HG02973 (cell line): ENCODE results near the gene SDHA.
"Not testable (repeated sequence)": the region's sequence is repeated elsewhere in the genome, so short reads cannot be mapped to it uniquely, and the experiment has no call there.

Source experiments
- ATAC-seq: cut with Tn5 transposase; IDR thresholded peaks from one replicate; pipeline ENCODE4 v1.9.1; 2021; ENCODE audit warnings: moderate library complexity; ENCODE audit not compliant: unreplicated experiment

The SDHA gene

GRCh38 chr5:196350-196749 is 21.8 kb upstream of the SDHA start:
- ATAC-seq, result no peak

GRCh38 chr5:197031-197430 is 21.1 kb upstream of the SDHA start:
- ATAC-seq, result not testable (repeated sequence)

- ATAC-seq, result no peak
Measured at GRCh38 chr5:197892-198489, 20.1 kb upstream of the SDHA start.

GRCh38 chr5:198516-199196 is 19.5 kb upstream of the SDHA start:
- no peak for ATAC-seq

GRCh38 chr5:199197-199949 is 18.7 kb upstream of the SDHA start:
- no peak for ATAC-seq

GRCh38 chr5:199950-200645 is 18.0 kb upstream of the SDHA start:
- no peak for ATAC-seq

- ATAC-seq, result no peak
Measured at GRCh38 chr5:200985-201384, 17.1 kb upstream of the SDHA start.

GRCh38 chr5:201672-202071 is 16.4 kb upstream of the SDHA start:
- no peak for ATAC-seq

GRCh38 chr5:203246-203930 is 14.7 kb upstream of the SDHA start:
- ATAC-seq, result no peak

GRCh38 chr5:204001-204400 is 14.1 kb upstream of the SDHA start:
- no peak for ATAC-seq

GRCh38 chr5:204462-204861 is 13.7 kb upstream of the SDHA start:
- ATAC-seq, result no peak

- ATAC-seq, result no peak
Measured at GRCh38 chr5:204966-205670, 13.0 kb upstream of the SDHA start.

GRCh38 chr5:206406-206805 is 11.7 kb upstream of the SDHA start:
- ATAC-seq, result no peak

GRCh38 chr5:206927-207536 is 11.1 kb upstream of the SDHA start:
- ATAC-seq, result no peak

GRCh38 chr5:207599-207998 is 10.5 kb upstream of the SDHA start:
- no peak for ATAC-seq

GRCh38 chr5:208449-209114 is 9.5 kb upstream of the SDHA start:
- no peak for ATAC-seq

GRCh38 chr5:213803-214395 is 4.2 kb upstream of the SDHA start:
- no peak for ATAC-seq

- ATAC-seq, result not testable (repeated sequence)
Measured at GRCh38 chr5:215256-215655, 2.9 kb upstream of the SDHA start.

- not testable (repeated sequence) for ATAC-seq
Measured at GRCh38 chr5:216076-216475, 2.0 kb upstream of the SDHA start.
